Endothelial cell of umbilical vein (primary cell): ENCODE data around the gene GJB3. TPM values are rescaled to one million over a fixed set of nuclear protein-coding genes. Genes with fewer than 3 reads are reported as not detected.

Experiments
- BruUV-seq: library from RNA; stranded (reverse); fragments of 400-500 nt; replicated peaks from 2 replicates; lab custom pipeline; 2021; lab: Mats Ljungman, UMichigan
- CTCF ChIA-PET: fragments of 300-600, 350-600 bp; sonication (Branson Sonifier 250); formaldehyde crosslinking; loops from one replicate; lab custom pipeline; 2021; ENCODE audit warnings: antibody characterized with exemption, inconsistent platforms; lab: Charles Lee
- POLR2A ChIA-PET: fragments of 300-600, 350-600 bp; sonication (Branson Sonifier 250); formaldehyde crosslinking; loops from one replicate; lab custom pipeline; 2021; ENCODE audit warnings: antibody characterized with exemption, inconsistent platforms; lab: Charles Lee
- DNase-seq: peaks from one replicate; pipeline ENCODE4 v3.0.0-alpha.2; 2011; ENCODE audit warnings: low read depth, low spot score
- FAIRE-seq: peaks from 2 replicates; lab custom pipeline; 2011; peaks lifted over from hg19 to GRCh38; lab: Jason Lieb, UNC
- H2AFZ ChIP-seq: 2 replicates; pipeline ENCODE4 v1.6.0; 2012; ENCODE audit warnings: low read depth, low read length, control low read depth, inconsistent platforms
- H3K27ac ChIP-seq: 2 replicates; pipeline ENCODE4 v1.5.1; 2011; ENCODE audit warnings: low read depth, mild to moderate bottlenecking, control low read depth, low read length, moderate library complexity; ENCODE audit not compliant: insufficient read depth
- H3K27me3 ChIP-seq, 2 experiments: 2 replicates each; pipeline versions ENCODE4 v1.6.0 to v1.6.1; 2011; ENCODE audit warnings: low read length in 2 of 2, mixed read lengths in 1 of 2; ENCODE audit not compliant: control insufficient read depth in 2 of 2, insufficient read depth in 2 of 2
- H3K36me3 ChIP-seq, 2 experiments: 2 replicates in 1 of 2; 3 replicates in 1 of 2; pipeline ENCODE4 v1.5.1; 2011; ENCODE audit warnings: low read length in 2 of 2, mild to moderate bottlenecking in 1 of 2, moderate library complexity in 1 of 2; ENCODE audit not compliant: control insufficient read depth in 2 of 2, insufficient read depth in 2 of 2; ENCODE audit errors: extremely low read depth in 1 of 2
- H3K4me1 ChIP-seq: 3 replicates; pipeline ENCODE4 v1.5.1; 2011; ENCODE audit warnings: mild to moderate bottlenecking, low read length; ENCODE audit not compliant: control insufficient read depth, insufficient read depth; ENCODE audit errors: extremely low read depth
- H3K4me2 ChIP-seq: 2 replicates; pipeline ENCODE4 v1.6.1; 2011; ENCODE audit warnings: low read length, control low read depth, mixed read lengths; ENCODE audit not compliant: insufficient read depth
- H3K4me3 ChIP-seq, 3 experiments: fragments of 200-600 bp in 1 of 3; sonication (generic), shearing (Covaris generic) in 1 of 3; replicated peaks in 1 of 3; 2 replicates each; pipeline ENCODE4 v1.5.1; 2011 to 2016; ENCODE audit warnings: control low read depth in 3 of 3, low read length in 3 of 3, mild to moderate bottlenecking in 2 of 3, inconsistent platforms in 1 of 3, low read depth in 1 of 3, moderate library complexity in 1 of 3; ENCODE audit not compliant: insufficient read depth in 1 of 3
- H3K79me2 ChIP-seq: 2 replicates; pipeline ENCODE4 v1.6.0; 2012; ENCODE audit warnings: low read length, inconsistent platforms; ENCODE audit not compliant: control insufficient read depth, insufficient read depth
- H3K9ac ChIP-seq: replicated peaks from 2 replicates; pipeline ENCODE3; 2011; ENCODE audit warnings: low read length, control low read depth; ENCODE audit not compliant: insufficient read depth; ENCODE audit errors: extremely low read depth
- H3K9me1 ChIP-seq: replicated peaks from 3 replicates; pipeline ENCODE4 v1.6.0; 2011; ENCODE audit warnings: mild to moderate bottlenecking, low read length; ENCODE audit not compliant: control insufficient read depth, insufficient read depth; ENCODE audit errors: extremely low read depth
- H3K9me3 ChIP-seq: replicated peaks from 2 replicates; pipeline ENCODE4 v1.5.1; 2012; ENCODE audit warnings: low read length, inconsistent platforms; ENCODE audit not compliant: control insufficient read depth, insufficient read depth
- H4K20me1 ChIP-seq: replicated peaks from 2 replicates; pipeline ENCODE3; 2011; ENCODE audit warnings: mild to moderate bottlenecking, low read length; ENCODE audit not compliant: control insufficient read depth, insufficient read depth; ENCODE audit errors: extremely low read depth
- CTCF ChIP-seq, 2 donors: IDR thresholded peaks; 1 replicate in 1 of 2; 2 replicates in 1 of 2; pipeline ENCODE4 v1.5.1; 2011; ENCODE audit warnings: low read length in 2 of 2, mild to moderate bottlenecking in 2 of 2, moderate library complexity in 2 of 2, control low read depth in 1 of 2, inconsistent platforms in 1 of 2, low read depth in 1 of 2; ENCODE audit not compliant: insufficient read depth in 1 of 2; ENCODE audit errors: extremely low read depth in 1 of 2
- FOS ChIP-seq: IDR thresholded peaks from 2 replicates; pipeline ENCODE4 v1.6.1; 2011; ENCODE audit warnings: mild to moderate bottlenecking, low read length, moderate library complexity, borderline replicate concordance; ENCODE audit not compliant: insufficient read depth
- MYC ChIP-seq: IDR thresholded peaks from one replicate; pipeline ENCODE4 v1.6.1; 2011; ENCODE audit warnings: mild to moderate bottlenecking, low read depth, low read length
- dilution Hi-C: fragments of 300-500 bp; cut with MboI; formaldehyde crosslinking; loops from one replicate; pipeline ENCODE4 v1.15.0; 2019; ENCODE audit warnings: low sequenced_read_pairs; ENCODE audit not compliant: extremely low pct_ligation_motif_present
- intact Hi-C: fragments of 100-400 bp; cut with micrococcal nuclease; formaldehyde crosslinking; loops from one replicate; pipeline ENCODE4 v1.10.0; 2022
- polyA plus RNA-seq, 4 experiments: library from polyadenylated mRNA; depleted of rRNA in 3 of 4; stranded (reverse) in 3 of 4; unstranded in 1 of 4; fragments of >200 nt; gene quantifications; 2 replicates each; pipeline versions ENCODE4 v1.2.1 to v1.2.3, GENCODE V29; 2011 to 2012; ENCODE audit warnings: missing spikeins in 1 of 4
- total RNA-seq: library from RNA; stranded (reverse); gene quantifications from 2 replicates; pipeline ENCODE4 v1.2.3, GENCODE V29; 2021

The GJB3 gene
- total and polyA plus RNA-seq, 2 donors (not counting 3 experiments of a cell fraction or from before 2014, with no cell fraction given), result not detected

- H3K9ac ChIP-seq, result no peak overlapping the region
- no peaks in the 10 kb centered on the region for H3K4me1 ChIP-seq
- no peaks in the 10 kb centered on the region for H3K79me2 ChIP-seq
- no peak for DNase-seq
- H3K27me3 ChIP-seq, result peaks cover 2 to 3% of the 10 kb centered on the region in 2 experiments
- no peaks in the 10 kb centered on the region for H4K20me1 ChIP-seq
- intact Hi-C loops, result no loop called here
- TF ChIP-seq MYC, result no peak
- no peaks in the 10 kb centered on the region for H3K9me3 ChIP-seq
- ChIA-PET CTCF (interaction anchor here (0.9 to 7.8 kb wide), 2 partner anchors 112 to 1108 kb away, joined by 5 to 338 read pairs; no protein-coding TSS in a partner anchor), POLR2A (no interaction called here)
- H3K9me1 ChIP-seq, result no peaks in the 10 kb centered on the region
- FAIRE-seq, result no peak
- dilution Hi-C loops, result no loop called here
- H2AFZ ChIP-seq, result no peak overlapping the region
- no peaks in the 10 kb centered on the region for H3K36me3 ChIP-seq
- no peak overlapping the region for H3K4me2 ChIP-seq
- BruUV-seq, result no TSS peak
- H3K27ac ChIP-seq, result no peak overlapping the region
- no peak overlapping the region for H3K4me3 ChIP-seq
These were observed 40.7 kb upstream of the GJB3 start for GRCh38 chr1:34740161-34740868.

DNA sequence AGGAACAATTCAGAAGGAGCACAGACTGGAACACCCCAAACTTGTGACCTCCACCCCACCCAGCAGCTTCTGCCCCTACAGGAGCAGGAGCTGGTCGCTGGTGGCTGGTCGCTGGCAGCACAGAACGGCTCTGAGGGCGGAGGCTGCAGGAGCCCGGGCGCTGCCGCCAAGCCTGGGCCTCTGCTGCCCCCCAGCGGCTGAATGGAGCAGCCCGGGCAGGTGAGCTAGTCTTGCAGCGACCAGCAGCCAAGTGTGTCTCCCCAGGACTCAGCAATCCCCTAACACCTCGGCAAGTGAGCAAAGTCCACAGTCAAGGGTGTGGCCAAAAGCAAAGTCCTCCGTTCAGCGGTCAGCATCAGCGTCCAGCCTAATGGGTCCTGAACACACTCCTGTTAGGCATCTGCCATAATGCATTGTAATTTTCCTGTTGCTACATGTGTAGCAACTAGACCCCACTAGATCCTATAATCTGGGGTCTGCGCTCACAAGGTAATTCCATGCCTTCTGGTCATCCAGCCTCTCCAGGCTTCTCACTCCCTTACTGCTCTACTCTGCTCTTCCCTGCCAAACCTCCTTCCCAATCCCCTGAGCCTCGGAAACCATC, 38.2 kb upstream of the GJB3 start:
- POLR2A ChIA-PET, result no interaction called here
- peak; percentile 56 for FAIRE-seq
- Histone ChIP-seq H3K4me3 (no peak overlapping the region), H3K36me3 (no peaks in the 10 kb centered on the region), H3K9me1 (no peaks in the 10 kb centered on the region), H3K4me2 (no peak overlapping the region), H3K79me2 (no peaks in the 10 kb centered on the region), H3K9me3 (no peaks in the 10 kb centered on the region), H3K9ac (no peak overlapping the region), H3K4me1 (no peaks in the 10 kb centered on the region), H4K20me1 (no peaks in the 10 kb centered on the region), H3K27ac (no peak overlapping the region), H3K27me3 (peaks cover 2 to 3% of the 10 kb centered on the region in 2 experiments), H2AFZ (no peak overlapping the region)
- dilution Hi-C loops, result no loop called here
- BruUV-seq, result no TSS peak
- CTCF ChIA-PET, result interaction anchor here (0.6 to 7.8 kb wide), 23 partner anchors 8 to 1131 kb away, joined by 3 to 338 read pairs (median 4); partner anchors contain the start of genes GJB4 and SMIM12
- peak; percentile 61 for DNase-seq
- TF ChIP-seq FOS (no peak), CTCF (IDR thresholded peaks at IDR 0.05; ENCODE audit: extremely low read depth in 1 of 2, insufficient read depth in 1 of 2, low read depth in 1 of 2, low read length in 2 of 2) (peak; percentile 93 to 99)
- intact Hi-C loops, result loop anchor here (1.0 kb wide), 1 partner anchor 1109 kb away; no protein-coding TSS in a partner anchor
